ENCODE results near the gene LCOR. TPM values are rescaled to one million over a fixed set of nuclear protein-coding genes. Genes with fewer than 3 reads are reported as not detected.

The LCOR gene
- total RNA-seq, 2 experiments from 2014 or later, result 15.0 to 18.2 TPM

DNA sequence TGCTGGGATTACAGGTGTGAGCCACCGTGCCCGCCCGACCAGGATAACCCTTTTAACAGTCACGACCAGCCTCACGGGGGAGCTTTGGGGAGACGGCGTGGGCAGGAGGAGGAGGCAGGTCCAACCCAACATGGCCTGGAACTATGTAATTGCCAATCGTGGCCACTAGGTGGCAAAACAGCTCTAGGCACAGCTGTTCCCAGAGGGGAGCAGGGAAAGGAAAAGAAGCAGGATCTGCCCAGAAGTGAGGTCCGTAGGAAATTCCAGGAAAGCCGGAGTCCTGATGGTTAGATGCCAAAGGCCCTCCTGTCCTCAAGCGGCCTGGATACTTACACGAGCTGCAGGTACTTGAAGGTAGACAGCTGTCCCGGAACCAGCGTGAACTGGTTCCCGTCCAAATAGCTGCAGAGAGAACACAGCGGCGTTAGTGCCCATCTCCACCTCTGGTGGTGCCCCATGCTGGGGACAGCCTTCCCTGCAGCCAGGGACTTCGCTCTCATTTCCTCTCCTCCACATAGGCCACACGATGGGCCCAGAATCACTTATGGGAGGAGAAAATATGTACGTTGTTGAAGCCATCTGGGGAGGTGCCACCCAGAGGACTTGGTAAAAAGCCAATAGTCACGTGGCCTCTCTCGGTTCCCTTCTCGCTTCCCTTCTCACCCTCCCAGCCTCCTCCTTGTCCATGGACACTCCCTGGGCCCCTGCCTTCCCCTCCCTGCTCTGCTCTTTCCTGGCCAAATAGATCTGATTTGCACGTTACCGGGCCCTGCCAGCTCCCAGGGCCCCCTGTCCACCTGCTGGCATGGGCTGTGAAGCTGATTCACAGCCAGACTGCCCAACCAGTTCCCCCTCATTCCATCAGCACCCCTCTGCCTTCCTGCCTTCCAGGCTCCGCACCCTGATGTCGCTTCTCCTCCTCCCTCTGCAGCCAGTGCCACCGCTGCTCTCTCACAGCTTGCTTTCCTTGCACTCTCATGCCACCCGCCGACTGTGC, 205.6 kb downstream of the LCOR start:
- peaks cover 8% of the 10 kb centered on the region for H3K27me3 Mint-ChIP-seq
- peaks cover 8% of the 10 kb centered on the region for H3K4me1 Mint-ChIP-seq (ENCODE audit: low read depth)
- no peak overlapping the region for H3K27ac Mint-ChIP-seq
- POLR2A ChIA-PET, result no interaction called here
- intact Hi-C loops (cut with micrococcal nuclease), result loop anchor here (1.0 kb wide), 1 partner anchor 173 kb away; no protein-coding TSS in a partner anchor
- DNase-seq, result peak; percentile 80
- no peaks in the 10 kb centered on the region for H3K36me3 Mint-ChIP-seq
- no peaks in the 10 kb centered on the region for H3K9me3 Mint-ChIP-seq
- CTCF ChIA-PET, result interaction anchor here (0.6 to 5.3 kb wide), 54 partner anchors 9 to 667 kb away, joined by 3 to 88 read pairs (median 4); no protein-coding TSS in a partner anchor
- peak overlapping the region; percentile 49 for H3K4me3 Mint-ChIP-seq

DNA sequence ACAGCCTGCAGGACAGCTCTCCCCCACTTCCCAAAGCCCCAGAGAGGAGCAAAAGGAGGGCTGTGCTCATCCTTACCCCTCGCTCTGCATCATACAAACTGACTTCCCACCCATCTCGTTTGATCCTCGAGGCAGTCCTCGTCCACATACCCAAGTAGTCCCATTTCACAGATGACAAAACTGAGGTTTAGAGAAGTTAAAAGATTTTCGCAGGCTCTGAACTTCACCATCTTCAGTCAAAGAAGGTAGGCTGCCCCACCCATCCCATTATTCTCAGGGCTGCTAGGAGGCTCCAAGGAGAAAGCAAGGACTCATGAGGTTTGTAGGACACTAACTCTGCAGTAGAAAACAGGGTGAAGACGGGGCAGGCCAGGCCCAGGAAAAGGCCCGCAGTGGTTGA, 206.6 kb downstream of the LCOR start:
- no peak overlapping the region for H3K27ac Mint-ChIP-seq
- no peaks in the 10 kb centered on the region for H3K36me3 Mint-ChIP-seq
- peaks cover 8% of the 10 kb centered on the region for H3K27me3 Mint-ChIP-seq
- ChIA-PET CTCF (interaction anchor here (1.4 to 5.3 kb wide), 13 partner anchors 9 to 398 kb away, joined by 3 to 88 read pairs (median 13); no protein-coding TSS in a partner anchor), POLR2A (no interaction called here)
- no peak for DNase-seq
- peaks cover 8% of the 10 kb centered on the region for H3K4me1 Mint-ChIP-seq (ENCODE audit: low read depth)
- H3K4me3 Mint-ChIP-seq, result no peak overlapping the region
- no peaks in the 10 kb centered on the region for H3K9me3 Mint-ChIP-seq
- intact Hi-C loops (cut with micrococcal nuclease), result no loop called here

DNA sequence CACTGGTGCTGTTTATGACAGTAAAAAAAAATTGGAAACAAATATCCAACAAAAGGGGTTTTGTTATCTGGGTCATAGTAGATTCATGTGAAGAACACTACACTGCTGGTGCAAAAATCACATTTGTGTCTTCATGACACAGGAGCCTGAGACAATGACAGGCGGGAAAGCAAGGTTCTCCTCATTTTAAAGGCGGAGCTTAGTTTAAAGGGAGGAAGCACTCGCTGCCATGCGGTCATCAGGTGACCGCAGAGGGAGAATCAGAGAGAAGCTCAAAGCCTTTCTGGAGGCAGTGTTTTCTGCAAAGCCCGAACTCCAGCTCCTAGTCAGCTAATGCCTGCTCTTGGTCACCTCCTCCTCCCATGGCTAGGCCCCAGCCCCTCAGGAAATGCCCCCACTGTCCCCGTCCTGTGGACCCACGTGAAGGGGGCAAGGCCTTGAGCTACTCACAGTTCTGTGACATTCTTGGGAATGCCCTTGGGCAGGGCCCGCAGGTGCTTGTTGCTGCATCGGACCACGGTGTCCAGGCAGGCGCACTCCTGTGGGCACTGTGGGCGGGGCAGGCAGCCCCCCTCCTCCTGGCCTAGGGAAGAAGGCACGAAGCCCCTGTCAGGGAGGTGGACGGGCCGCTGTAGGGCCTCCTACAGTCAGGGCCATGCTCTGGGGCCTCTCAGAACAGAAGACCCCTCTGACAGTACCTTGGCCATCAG, 207.6 kb downstream of the LCOR start:
- H3K27ac Mint-ChIP-seq, result no peak overlapping the region
- POLR2A ChIA-PET, result no interaction called here

DNA sequence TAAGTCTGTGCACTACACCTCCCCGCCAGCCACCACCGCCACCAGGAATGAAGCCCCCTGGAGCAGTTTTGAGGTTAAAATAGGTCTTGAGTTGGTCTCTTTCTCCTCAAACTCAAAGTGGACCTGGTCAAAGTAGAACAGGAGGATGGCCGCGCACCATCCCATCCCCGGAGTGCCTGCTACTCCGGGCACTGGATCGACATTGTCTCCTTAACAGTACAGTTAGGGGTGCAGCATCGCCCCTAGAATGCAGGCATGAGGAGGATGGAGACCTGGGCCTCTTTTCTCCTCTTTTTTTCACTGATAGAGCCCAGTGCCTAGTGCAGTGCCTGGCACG, 208.1 kb downstream of the LCOR start:
- Mint-ChIP-seq H3K4me1 (ENCODE audit: low read depth) (peaks cover 8% of the 10 kb centered on the region), H3K4me3 (no peak overlapping the region), H3K27ac (no peak overlapping the region), H3K27me3 (peaks cover 8% of the 10 kb centered on the region), H3K9me3 (no peaks in the 10 kb centered on the region), H3K36me3 (no peaks in the 10 kb centered on the region)
- no peak for DNase-seq
- ChIA-PET CTCF (interaction anchor here (1.2 kb wide), 1 partner anchor 210 kb away, joined by 3 read pairs; no protein-coding TSS in a partner anchor), POLR2A (no interaction called here)
- intact Hi-C loops (cut with micrococcal nuclease), result no loop called here

More for the DNA sequence above, 207.6 kb downstream of the LCOR start:
- CTCF ChIA-PET, result interaction anchor here (0.6 to 5.3 kb wide), 5 partner anchors 15 to 210 kb away, joined by 3 to 88 read pairs (median 30); no protein-coding TSS in a partner anchor
- Mint-ChIP-seq H3K9me3 (no peaks in the 10 kb centered on the region), H3K4me1 (ENCODE audit: low read depth) (peaks cover 8% of the 10 kb centered on the region), H3K4me3 (no peak overlapping the region), H3K27me3 (peaks cover 8% of the 10 kb centered on the region), H3K36me3 (no peaks in the 10 kb centered on the region)
- no peak for DNase-seq
- intact Hi-C loops (cut with micrococcal nuclease), result no loop called here

DNA sequence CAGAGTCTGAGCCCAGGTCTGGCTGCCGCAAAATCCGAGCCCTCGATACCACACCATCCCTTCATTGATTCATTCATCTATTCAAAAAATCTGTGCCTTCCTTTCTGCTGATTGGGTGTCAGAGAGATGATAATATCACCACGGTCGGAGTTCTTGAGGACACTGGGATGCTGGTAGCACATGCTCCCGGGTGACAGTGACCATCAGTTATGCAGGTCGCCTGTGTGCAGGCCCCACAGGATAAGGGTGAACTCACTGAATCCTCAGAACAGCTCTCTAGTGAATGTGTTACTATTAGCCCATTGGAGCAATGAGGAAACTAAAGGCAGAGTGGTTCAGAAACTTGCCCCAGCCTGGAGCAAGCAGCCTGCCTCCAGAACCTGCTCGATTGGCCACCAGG, 208.6 kb downstream of the LCOR start:
- H3K27me3 Mint-ChIP-seq, result peaks cover 4% of the 10 kb centered on the region
- peaks cover 8% of the 10 kb centered on the region for H3K4me1 Mint-ChIP-seq (ENCODE audit: low read depth)
- H3K9me3 Mint-ChIP-seq, result no peaks in the 10 kb centered on the region
- DNase-seq, result no peak
- H3K27ac Mint-ChIP-seq, result no peak overlapping the region
- H3K36me3 Mint-ChIP-seq, result no peaks in the 10 kb centered on the region
- intact Hi-C loops (cut with micrococcal nuclease), result no loop called here
- ChIA-PET CTCF (no interaction called here), POLR2A (no interaction called here)
- no peak overlapping the region for H3K4me3 Mint-ChIP-seq

DNA sequence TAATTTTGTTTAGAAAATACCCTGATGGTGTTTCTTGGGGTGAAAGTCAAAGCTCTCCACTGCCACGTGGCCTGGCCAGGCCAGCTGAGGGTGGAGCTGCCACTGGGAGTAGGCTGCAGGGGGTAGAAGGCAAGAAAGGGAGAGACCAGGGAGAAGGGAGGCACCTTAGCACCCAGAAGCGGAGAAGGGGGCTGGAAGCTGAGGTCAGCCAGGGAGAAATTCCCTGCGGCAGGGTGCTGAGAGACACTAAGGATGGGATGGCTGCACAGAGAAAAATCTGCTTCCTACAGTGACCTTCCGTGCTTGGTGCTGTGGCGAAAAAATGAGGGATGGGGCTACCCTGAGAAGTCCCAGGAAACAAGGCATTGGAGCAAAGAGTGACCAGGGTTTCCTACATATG, 210.0 kb downstream of the LCOR start:
- POLR2A ChIA-PET, result no interaction called here
- H3K4me1 Mint-ChIP-seq (ENCODE audit: low read depth), result peaks cover 8% of the 10 kb centered on the region
- intact Hi-C loops (cut with micrococcal nuclease), result no loop called here
- H3K27ac Mint-ChIP-seq, result no peak overlapping the region
- CTCF ChIA-PET, result no interaction called here
- no peaks in the 10 kb centered on the region for H3K9me3 Mint-ChIP-seq
- H3K27me3 Mint-ChIP-seq, result no peaks in the 10 kb centered on the region
- H3K4me3 Mint-ChIP-seq, result no peak overlapping the region
- DNase-seq, result no peak
- no peaks in the 10 kb centered on the region for H3K36me3 Mint-ChIP-seq

DNA sequence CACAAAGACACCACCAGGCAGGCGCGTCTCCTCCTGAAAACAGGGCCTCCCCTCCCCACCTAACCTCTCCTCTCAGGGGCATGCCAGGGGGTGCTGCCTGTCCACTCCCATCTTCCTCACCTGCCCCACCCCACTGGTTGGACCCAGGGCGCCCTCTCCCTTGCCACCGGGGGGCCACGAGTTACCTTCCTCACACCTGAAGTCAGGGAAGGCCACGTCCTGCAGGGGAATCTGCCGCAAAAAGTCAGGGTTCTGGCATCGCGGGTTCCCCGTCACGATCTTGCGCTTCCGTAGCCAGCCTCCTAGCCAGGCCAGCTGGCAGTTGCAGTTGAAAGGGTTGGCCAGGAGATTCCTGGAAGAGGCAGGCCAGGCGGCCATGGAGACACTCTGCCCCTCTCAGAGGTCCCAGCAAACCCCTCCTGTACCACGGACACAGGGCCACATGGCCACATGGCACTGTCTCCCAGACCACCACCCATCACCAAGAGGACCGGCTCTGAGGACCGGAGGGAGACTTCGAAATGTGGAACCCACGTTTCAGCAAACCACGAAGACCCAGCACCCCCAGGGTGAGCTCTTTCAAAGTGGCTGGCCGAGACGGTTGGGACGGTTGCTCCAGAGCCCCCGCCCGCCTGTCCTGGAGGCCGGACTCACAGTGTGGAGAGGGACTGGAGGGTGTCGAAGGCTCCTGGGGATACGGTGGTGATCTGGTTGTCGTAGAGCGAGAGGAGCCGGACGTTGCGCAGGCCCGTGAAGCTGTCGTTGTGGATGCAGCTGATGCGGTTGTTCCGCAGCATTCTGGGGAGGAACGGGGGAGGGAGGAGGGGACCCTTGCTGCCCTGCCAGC, 210.8 kb downstream of the LCOR start:
- H3K4me1 Mint-ChIP-seq (ENCODE audit: low read depth), result peaks cover 2% of the 10 kb centered on the region
- no peak overlapping the region for H3K4me3 Mint-ChIP-seq
- no peak overlapping the region for H3K27ac Mint-ChIP-seq
- H3K27me3 Mint-ChIP-seq, result no peaks in the 10 kb centered on the region
- H3K9me3 Mint-ChIP-seq, result no peaks in the 10 kb centered on the region
- no peak for DNase-seq
- intact Hi-C loops (cut with micrococcal nuclease), result no loop called here
- POLR2A ChIA-PET, result no interaction called here
- H3K36me3 Mint-ChIP-seq, result no peaks in the 10 kb centered on the region
- CTCF ChIA-PET, result no interaction called here

DNA sequence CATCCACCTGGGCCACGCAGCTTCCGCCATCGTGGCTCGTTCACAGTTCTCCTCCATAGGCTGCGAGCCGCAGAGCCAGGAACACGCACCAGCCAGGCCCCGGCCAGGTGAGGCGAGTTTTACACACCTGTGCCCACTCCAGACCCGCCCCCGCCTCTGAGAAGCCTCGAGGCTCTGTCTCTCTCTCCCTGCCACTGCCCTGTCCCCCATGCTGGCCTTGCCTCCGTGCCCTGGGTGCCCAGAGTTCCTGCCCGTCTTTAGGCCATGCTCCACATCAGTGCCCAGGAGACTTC, 211.4 kb downstream of the LCOR start:
- Mint-ChIP-seq H3K27ac (no peak overlapping the region), H3K4me3 (no peak overlapping the region), H3K36me3 (no peaks in the 10 kb centered on the region), H3K27me3 (no peaks in the 10 kb centered on the region), H3K9me3 (no peaks in the 10 kb centered on the region), H3K4me1 (ENCODE audit: low read depth) (no peaks in the 10 kb centered on the region)
- ChIA-PET POLR2A (no interaction called here), CTCF (no interaction called here)
- intact Hi-C loops (cut with micrococcal nuclease), result no loop called here
- DNase-seq, result no peak

Small RNA genes within 50 kb of the gene (microRNA-seq; reads per million reads assigned to microRNA genes)
- not detected for gene MIR607 (ENCODE audit: borderline microRNAs expressed, borderline number of aligned reads, borderline replicate concordance)

Other genes with a start within 250 kb of the LCOR start
- 10 to 100 TPM; 75.6 to 79.7 TPM for gene TM9SF3, start 245.3 kb upstream of the LCOR start, total RNA-seq
- 1 to 10 TPM; 3.4 to 4.3 TPM for gene PIK3AP1, start 111.8 kb upstream of the LCOR start, total RNA-seq